ENCODE data around the gene REV1.
A peak's percentile ranks its signal among the peaks of the same experiment; 100 is the strongest.
"Not testable (repeated sequence)": the region's sequence is repeated elsewhere in the genome, so short reads cannot be mapped to it uniquely, and the experiment has no call there.

The REV1 gene

DNA sequence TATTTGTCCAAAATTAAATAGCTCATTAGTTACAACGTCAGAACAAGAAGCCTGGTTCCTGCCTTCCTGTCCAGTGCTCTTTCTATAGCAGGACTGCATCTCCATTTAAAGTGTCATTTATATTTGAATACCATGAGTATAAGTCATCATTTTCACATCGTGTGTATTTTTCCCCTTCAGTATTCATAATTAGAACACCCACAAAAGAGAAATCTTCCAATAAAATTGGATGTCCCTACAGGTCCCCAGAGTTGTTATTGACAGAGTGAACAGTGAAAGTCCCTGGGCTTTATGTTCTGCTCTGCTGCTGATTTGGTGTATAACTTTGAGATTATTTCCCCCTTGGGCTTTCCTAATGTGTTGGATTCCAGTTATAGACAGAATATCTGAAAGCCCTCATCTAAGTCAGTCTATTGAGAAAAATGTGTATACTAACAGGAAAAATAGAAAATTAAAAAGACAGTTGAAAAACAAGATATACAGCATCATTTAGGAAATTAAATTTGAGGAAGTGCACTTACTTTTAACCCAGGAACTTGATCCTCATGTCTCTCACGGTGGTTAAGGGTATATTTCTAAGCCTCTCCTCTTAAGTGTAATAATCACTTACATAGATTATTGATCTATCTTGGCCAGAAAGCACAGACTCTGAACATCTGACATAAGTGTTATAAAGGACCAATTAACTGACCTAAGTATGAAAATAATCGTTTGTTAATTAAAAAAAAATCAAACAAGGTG lies 15.2 kb upstream of the REV1 start:
- no peak overlapping the region for H3K4me3 ChIP-seq (ENCODE audit: low read length in 2 of 2)
- H3K36me3 ChIP-seq (ENCODE audit: control insufficient read depth in 2 of 2, insufficient read depth in 2 of 2, low read length in 2 of 2) = no peaks in the 10 kb centered on the region
- H3K9ac ChIP-seq (ENCODE audit: low read depth in 1 of 2, low read length in 2 of 2) = no peak overlapping the region
- peaks cover 0 to 5% of the 10 kb centered on the region in 2 donors for H3K4me1 ChIP-seq (ENCODE audit: control insufficient read depth in 2 of 2, insufficient read depth in 2 of 2, low read length in 2 of 2)
- H3K27me3 ChIP-seq (ENCODE audit: control insufficient read depth in 2 of 2, insufficient read depth in 2 of 2, low read length in 2 of 2) = no peaks in the 10 kb centered on the region
- H3K27ac ChIP-seq (ENCODE audit: low read depth in 2 of 2, low read length in 2 of 2) = no peak overlapping the region
- H3K9me3 ChIP-seq (ENCODE audit: control insufficient read depth in 2 of 2, low read length in 2 of 2) = no peaks in the 10 kb centered on the region

GRCh38 chr2:99503662-99504416 lies 14.0 kb upstream of the REV1 start:
- Histone ChIP-seq H3K27ac (ENCODE audit: low read depth in 2 of 2, low read length in 2 of 2) (peak overlapping the region; percentile 70 to 72), H3K4me3 (ENCODE audit: low read length in 2 of 2) (peak overlapping the region in 1 of 2 donors; percentile 28)
- H3K4me1 ChIP-seq (ENCODE audit: control insufficient read depth in 2 of 2, insufficient read depth in 2 of 2, low read length in 2 of 2); H3K27me3 ChIP-seq (ENCODE audit: control insufficient read depth in 2 of 2, insufficient read depth in 2 of 2, low read length in 2 of 2); H3K9me3 ChIP-seq (ENCODE audit: control insufficient read depth in 2 of 2, low read length in 2 of 2); H3K36me3 ChIP-seq (ENCODE audit: control insufficient read depth in 2 of 2, insufficient read depth in 2 of 2, low read length in 2 of 2); H3K9ac ChIP-seq (ENCODE audit: low read depth in 1 of 2, low read length in 2 of 2): not testable (repeated sequence)

- H3K9ac ChIP-seq (ENCODE audit: low read depth in 1 of 2, low read length in 2 of 2) = no peak overlapping the region
- no peak overlapping the region for H3K27ac ChIP-seq (ENCODE audit: low read depth in 2 of 2, low read length in 2 of 2)
- no peaks in the 10 kb centered on the region for H3K27me3 ChIP-seq (ENCODE audit: control insufficient read depth in 2 of 2, insufficient read depth in 2 of 2, low read length in 2 of 2)
- H3K4me3 ChIP-seq (ENCODE audit: low read length in 2 of 2) = no peak overlapping the region
- no peaks in the 10 kb centered on the region for H3K36me3 ChIP-seq (ENCODE audit: control insufficient read depth in 2 of 2, insufficient read depth in 2 of 2, low read length in 2 of 2)
- H3K4me1 ChIP-seq (ENCODE audit: control insufficient read depth in 2 of 2, insufficient read depth in 2 of 2, low read length in 2 of 2) = peaks cover 0 to 8% of the 10 kb centered on the region in 2 donors
- no peaks in the 10 kb centered on the region for H3K9me3 ChIP-seq (ENCODE audit: control insufficient read depth in 2 of 2, low read length in 2 of 2)
Observed at GRCh38 chr2:99496021-99496420, 6.2 kb upstream of the REV1 start.

DNA sequence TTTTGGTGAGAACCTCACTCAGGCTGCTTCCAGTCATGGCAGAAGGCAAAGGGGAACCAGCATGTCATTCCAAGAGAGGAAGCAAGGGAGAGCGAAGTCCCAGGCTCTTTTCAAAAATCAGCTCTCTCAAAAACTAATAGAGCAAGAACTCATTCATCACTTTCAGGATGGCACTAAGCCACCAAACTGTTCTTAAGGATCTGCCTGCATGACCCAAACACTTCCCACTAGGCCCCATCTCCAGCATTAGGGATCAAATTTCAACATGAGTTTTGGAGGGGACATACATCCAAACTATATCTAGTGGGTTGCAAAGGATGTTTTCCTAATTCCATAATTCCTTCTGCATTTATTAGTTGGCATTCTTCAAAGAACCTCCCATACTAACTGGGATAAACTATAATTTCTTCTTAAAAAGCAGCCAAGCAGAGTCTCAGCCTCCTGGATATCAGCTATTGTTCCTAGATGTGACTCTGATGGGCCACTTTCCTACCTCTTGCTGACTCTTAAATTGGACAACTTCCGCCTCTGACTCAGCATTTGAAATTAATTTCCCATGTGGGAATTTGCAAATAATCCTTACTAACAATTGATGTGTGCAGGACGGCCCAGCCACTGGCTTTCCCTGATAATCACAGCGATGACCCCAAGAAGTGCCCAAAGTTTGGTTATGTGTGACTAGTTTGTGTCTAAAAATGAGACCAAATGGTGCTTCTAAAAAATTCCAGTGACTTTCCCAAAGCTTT lies 5.5 kb upstream of the REV1 start:
- Histone ChIP-seq H3K9ac (ENCODE audit: low read depth in 1 of 2, low read length in 2 of 2) (no peak overlapping the region), H3K27me3 (ENCODE audit: control insufficient read depth in 2 of 2, insufficient read depth in 2 of 2, low read length in 2 of 2) (no peaks in the 10 kb centered on the region), H3K9me3 (ENCODE audit: control insufficient read depth in 2 of 2, low read length in 2 of 2) (no peaks in the 10 kb centered on the region), H3K36me3 (ENCODE audit: control insufficient read depth in 2 of 2, insufficient read depth in 2 of 2, low read length in 2 of 2) (no peaks in the 10 kb centered on the region), H3K4me1 (ENCODE audit: control insufficient read depth in 2 of 2, insufficient read depth in 2 of 2, low read length in 2 of 2) (peaks cover 0 to 8% of the 10 kb centered on the region in 2 donors), H3K27ac (ENCODE audit: low read depth in 2 of 2, low read length in 2 of 2) (no peak overlapping the region), H3K4me3 (ENCODE audit: low read length in 2 of 2) (no peak overlapping the region)

- H3K4me1 ChIP-seq (ENCODE audit: control insufficient read depth in 2 of 2, insufficient read depth in 2 of 2, low read length in 2 of 2) = peaks cover 0 to 14% of the 10 kb centered on the region in 2 donors
- no peaks in the 10 kb centered on the region for H3K27me3 ChIP-seq (ENCODE audit: control insufficient read depth in 2 of 2, insufficient read depth in 2 of 2, low read length in 2 of 2)
- H3K9me3 ChIP-seq (ENCODE audit: control insufficient read depth in 2 of 2, low read length in 2 of 2) = no peaks in the 10 kb centered on the region
- H3K27ac ChIP-seq (ENCODE audit: low read depth in 2 of 2, low read length in 2 of 2) = no peak overlapping the region
- H3K4me3 ChIP-seq (ENCODE audit: low read length in 2 of 2) = no peak overlapping the region
- no peak overlapping the region for H3K9ac ChIP-seq (ENCODE audit: low read depth in 1 of 2, low read length in 2 of 2)
- no peaks in the 10 kb centered on the region for H3K36me3 ChIP-seq (ENCODE audit: control insufficient read depth in 2 of 2, insufficient read depth in 2 of 2, low read length in 2 of 2)
Observed at GRCh38 chr2:99492721-99493120, 2.9 kb upstream of the REV1 start.

DNA sequence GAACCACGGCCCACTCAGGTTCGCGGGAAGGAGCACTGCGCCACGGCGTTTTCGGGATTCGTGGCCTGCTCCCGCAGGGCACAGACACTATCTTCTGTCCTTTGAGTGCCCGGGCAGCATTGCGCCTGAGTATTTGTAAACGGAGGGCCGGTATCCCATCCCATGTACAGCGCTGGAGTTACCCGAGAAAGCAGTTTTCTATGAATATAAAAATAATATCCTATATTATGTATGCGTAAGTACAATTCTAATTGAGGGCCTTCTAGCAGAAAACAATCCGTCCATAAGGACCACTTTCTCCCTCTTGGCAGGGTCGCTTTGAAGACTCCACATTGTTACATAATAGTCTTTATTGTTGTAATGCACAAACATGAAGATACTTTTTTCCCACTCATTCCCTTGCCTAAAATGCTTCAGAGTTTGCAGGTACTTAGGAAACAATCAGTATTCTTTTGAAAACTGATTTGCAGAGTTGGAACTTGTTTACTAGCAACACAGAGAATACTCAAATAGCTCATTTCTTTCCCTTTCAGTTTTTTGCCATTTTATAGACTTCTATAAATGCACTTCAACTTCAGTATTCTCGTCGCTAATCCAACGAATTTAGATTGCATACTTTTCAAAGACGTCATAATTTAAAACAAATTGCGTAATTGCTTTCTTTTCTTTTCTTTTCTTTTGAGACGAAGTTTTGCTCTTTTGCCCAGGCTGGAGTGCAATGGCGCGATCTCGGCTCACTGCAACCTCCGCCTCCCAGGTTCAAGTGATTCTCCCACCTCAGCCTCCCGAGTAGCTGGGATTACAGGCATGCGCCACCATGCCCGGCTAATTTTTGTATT lies 1.0 kb upstream of the REV1 start:
- Histone ChIP-seq H3K9me3 (ENCODE audit: control insufficient read depth in 2 of 2, low read length in 2 of 2) (no peaks in the 10 kb centered on the region), H3K9ac (ENCODE audit: low read depth in 1 of 2, low read length in 2 of 2) (peak overlapping the region; percentile 61 to 77), H3K4me3 (ENCODE audit: low read length in 2 of 2) (peak overlapping the region; percentile 73 to 85)

GRCh38 chr2:99489063-99489760 lies 605 bp downstream of the REV1 start:
- no peaks in the 10 kb centered on the region for H3K27me3 ChIP-seq (ENCODE audit: control insufficient read depth in 2 of 2, insufficient read depth in 2 of 2, low read length in 2 of 2)
- peak overlapping the region; percentile 70 to 73 for H3K4me3 ChIP-seq (ENCODE audit: low read length in 2 of 2)
- peak overlapping the region; percentile 93 to 94 for H3K27ac ChIP-seq (ENCODE audit: low read depth in 2 of 2, low read length in 2 of 2)
- H3K9me3 ChIP-seq (ENCODE audit: control insufficient read depth in 2 of 2, low read length in 2 of 2) = no peaks in the 10 kb centered on the region
- no peaks in the 10 kb centered on the region for H3K36me3 ChIP-seq (ENCODE audit: control insufficient read depth in 2 of 2, insufficient read depth in 2 of 2, low read length in 2 of 2)
- peaks cover 3 to 13% of the 10 kb centered on the region in 2 donors for H3K4me1 ChIP-seq (ENCODE audit: control insufficient read depth in 2 of 2, insufficient read depth in 2 of 2, low read length in 2 of 2)
- H3K9ac ChIP-seq (ENCODE audit: low read depth in 1 of 2, low read length in 2 of 2) = peak overlapping the region; percentile 77 to 90

More for the DNA sequence above, 1.0 kb upstream of the REV1 start:
- Histone ChIP-seq H3K36me3 (ENCODE audit: control insufficient read depth in 2 of 2, insufficient read depth in 2 of 2, low read length in 2 of 2) (no peaks in the 10 kb centered on the region), H3K27ac (ENCODE audit: low read depth in 2 of 2, low read length in 2 of 2) (peak overlapping the region; percentile 93 to 94), H3K4me1 (ENCODE audit: control insufficient read depth in 2 of 2, insufficient read depth in 2 of 2, low read length in 2 of 2) (peaks cover 3 to 14% of the 10 kb centered on the region in 2 donors), H3K27me3 (ENCODE audit: control insufficient read depth in 2 of 2, insufficient read depth in 2 of 2, low read length in 2 of 2) (no peaks in the 10 kb centered on the region)

DNA sequence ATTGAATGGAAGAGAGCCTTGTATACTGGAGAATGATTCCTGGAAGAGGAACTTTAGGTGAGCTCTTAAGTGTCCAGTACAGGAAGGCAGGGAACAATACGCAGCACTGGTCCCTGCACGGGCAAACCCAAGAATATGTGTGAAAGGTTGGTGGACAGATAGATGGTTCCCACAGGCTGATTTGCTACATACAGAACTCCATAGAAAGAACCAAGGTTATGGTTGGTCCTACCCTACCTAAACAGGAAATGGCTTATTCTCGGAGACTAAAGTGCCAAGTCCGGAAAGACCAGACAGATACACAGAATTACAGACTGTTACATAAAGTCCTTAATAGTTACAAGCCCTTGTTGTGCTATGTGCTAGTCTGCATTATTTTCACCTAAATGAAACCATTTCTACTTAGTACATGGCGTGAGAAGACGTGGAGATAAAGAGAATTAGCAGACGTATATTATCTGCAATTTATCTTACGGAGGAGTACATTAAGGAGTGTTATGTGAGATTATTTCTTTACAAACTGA lies 1.2 kb downstream of the REV1 start:
- Histone ChIP-seq H3K27me3 (ENCODE audit: control insufficient read depth in 2 of 2, insufficient read depth in 2 of 2, low read length in 2 of 2) (no peaks in the 10 kb centered on the region), H3K4me3 (ENCODE audit: low read length in 2 of 2) (peak overlapping the region; percentile 70 to 73), H3K27ac (ENCODE audit: low read depth in 2 of 2, low read length in 2 of 2) (peak overlapping the region; percentile 93 to 94), H3K9ac (ENCODE audit: low read depth in 1 of 2, low read length in 2 of 2) (peak overlapping the region; percentile 77 to 90), H3K9me3 (ENCODE audit: control insufficient read depth in 2 of 2, low read length in 2 of 2) (no peaks in the 10 kb centered on the region), H3K4me1 (ENCODE audit: control insufficient read depth in 2 of 2, insufficient read depth in 2 of 2, low read length in 2 of 2) (peaks cover 3 to 13% of the 10 kb centered on the region in 2 donors), H3K36me3 (ENCODE audit: control insufficient read depth in 2 of 2, insufficient read depth in 2 of 2, low read length in 2 of 2) (no peaks in the 10 kb centered on the region)

GRCh38 chr2:99487906-99488305 lies 1.9 kb downstream of the REV1 start:
- no peak overlapping the region for H3K27ac ChIP-seq (ENCODE audit: low read depth in 2 of 2, low read length in 2 of 2)
- H3K4me1 ChIP-seq (ENCODE audit: control insufficient read depth in 2 of 2, insufficient read depth in 2 of 2, low read length in 2 of 2) = peaks cover 3 to 13% of the 10 kb centered on the region in 2 donors
- H3K9ac ChIP-seq (ENCODE audit: low read depth in 1 of 2, low read length in 2 of 2) = no peak overlapping the region
- H3K9me3 ChIP-seq (ENCODE audit: control insufficient read depth in 2 of 2, low read length in 2 of 2) = no peaks in the 10 kb centered on the region
- no peaks in the 10 kb centered on the region for H3K27me3 ChIP-seq (ENCODE audit: control insufficient read depth in 2 of 2, insufficient read depth in 2 of 2, low read length in 2 of 2)
- peak overlapping the region in 1 of 2 donors; percentile 70 for H3K4me3 ChIP-seq (ENCODE audit: low read length in 2 of 2)
- H3K36me3 ChIP-seq (ENCODE audit: control insufficient read depth in 2 of 2, insufficient read depth in 2 of 2, low read length in 2 of 2) = no peaks in the 10 kb centered on the region
